Measurements from ENCODE around the gene GATA6.
A peak's percentile ranks its signal among the peaks of the same experiment; 100 is the strongest.

Gene GATA6

GRCh38 chr18:22169011-22169888 lies at the start of gene GATA6 (continued):
- TF ChIP-seq ZNF488 (tag by site-specific recombination; IDR thresholded peaks at IDR 0.05) = no peak
- peak; percentile 43; the same call in 1 of the 2 replicates for TF ChIP-seq ZSCAN30 (tag by site-specific recombination; IDR thresholded peaks at IDR 0.05)
- TF ChIP-seq PATZ1 (tag by site-specific recombination; IDR thresholded peaks at IDR 0.05) = peak; percentile 96
- TF ChIP-seq ZBTB48 (tag by site-specific recombination; IDR thresholded peaks at IDR 0.05) = peak; percentile 79
- no peak for TF ChIP-seq ZSCAN23 (tag by site-specific recombination; IDR thresholded peaks at IDR 0.05)
- TF ChIP-seq ZBTB10 (tag by site-specific recombination; IDR thresholded peaks at IDR 0.05) = peak; percentile 92
- TF ChIP-seq ZFHX2 (tag by site-specific recombination; conservative IDR thresholded peaks at IDR 0.05) = peak; percentile 99
- no peak for TF ChIP-seq PRDM1 (tag by site-specific recombination; IDR thresholded peaks at IDR 0.05)
- TF ChIP-seq ZNF629 (tag by site-specific recombination; IDR thresholded peaks at IDR 0.05) = no peak; the same call in 1 of the 2 replicates
- 0 out of 2 replicates have a peak, but pooled peaks have one; percentile 37 for TF ChIP-seq TCF7L2 (IDR thresholded peaks at IDR 0.05; ENCODE audit: borderline replicate concordance, low read depth, low read length)
- TF ChIP-seq ZNF280D (tag by site-specific recombination; IDR thresholded peaks at IDR 0.05) = peak; percentile 70
- TF ChIP-seq AEBP2 (tag by site-specific recombination; IDR thresholded peaks at IDR 0.05; ENCODE audit: borderline replicate concordance) = no peak
- peak; percentile 66; the same call in 1 of the 2 replicates for TF ChIP-seq SP7 (tag by site-specific recombination; IDR thresholded peaks at IDR 0.05)
- TF ChIP-seq ZNF600 (tag by site-specific recombination; IDR thresholded peaks at IDR 0.05) = peak; percentile 88
- peak; percentile 22; the same call in 1 of the 2 replicates for TF ChIP-seq ZNF391 (tag by site-specific recombination; IDR thresholded peaks at IDR 0.05; ENCODE audit: borderline replicate concordance, low read depth)
- peak; percentile 82 for TF ChIP-seq KLF10 (tag by site-specific recombination; IDR thresholded peaks at IDR 0.05)
- TF ChIP-seq ZNF239 (tag by site-specific recombination; IDR thresholded peaks at IDR 0.05) = 0 out of 2 replicates have a peak, but pooled peaks have one; percentile 13
- TF ChIP-seq ZNF274 (IDR thresholded peaks at IDR 0.05; ENCODE audit: low read length) = no peak
- TF ChIP-seq ZNF274 (tag by site-specific recombination; IDR thresholded peaks at IDR 0.05; ENCODE audit: borderline replicate concordance) = no peak
- TF ChIP-seq ZEB2 (tag by site-specific recombination; IDR thresholded peaks at IDR 0.05) = peak; percentile 83
- no peak for TF ChIP-seq ZNF791 (tag by site-specific recombination; IDR thresholded peaks at IDR 0.05)
- peak; percentile 82; the same call in 1 of the 2 replicates for TF ChIP-seq ZNF394 (tag by site-specific recombination; IDR thresholded peaks at IDR 0.05; ENCODE audit: borderline replicate concordance)
- TF ChIP-seq ZNF596 (tag by site-specific recombination; IDR thresholded peaks at IDR 0.05) = peak; percentile 34; the same call in 1 of the 2 replicates
- TF ChIP-seq ZNF350 (tag by site-specific recombination; IDR thresholded peaks at IDR 0.05) = no peak
- no peak for TF ChIP-seq GLI4 (tag by site-specific recombination; IDR thresholded peaks at IDR 0.05)
- peak; percentile 92 for TF ChIP-seq KLF17 (tag by site-specific recombination; IDR thresholded peaks at IDR 0.05)

Data from HEK293 (cell line).